GM19324 (cell line): ENCODE measurements around the gene CTSE.

Experiments
- ATAC-seq: cut with Tn5 transposase; IDR thresholded peaks from one replicate; pipeline ENCODE4 v1.9.1; 2021; ENCODE audit warnings: mild to moderate bottlenecking, moderate library complexity; ENCODE audit not compliant: unreplicated experiment, low FRiP score

The CTSE gene

DNA sequence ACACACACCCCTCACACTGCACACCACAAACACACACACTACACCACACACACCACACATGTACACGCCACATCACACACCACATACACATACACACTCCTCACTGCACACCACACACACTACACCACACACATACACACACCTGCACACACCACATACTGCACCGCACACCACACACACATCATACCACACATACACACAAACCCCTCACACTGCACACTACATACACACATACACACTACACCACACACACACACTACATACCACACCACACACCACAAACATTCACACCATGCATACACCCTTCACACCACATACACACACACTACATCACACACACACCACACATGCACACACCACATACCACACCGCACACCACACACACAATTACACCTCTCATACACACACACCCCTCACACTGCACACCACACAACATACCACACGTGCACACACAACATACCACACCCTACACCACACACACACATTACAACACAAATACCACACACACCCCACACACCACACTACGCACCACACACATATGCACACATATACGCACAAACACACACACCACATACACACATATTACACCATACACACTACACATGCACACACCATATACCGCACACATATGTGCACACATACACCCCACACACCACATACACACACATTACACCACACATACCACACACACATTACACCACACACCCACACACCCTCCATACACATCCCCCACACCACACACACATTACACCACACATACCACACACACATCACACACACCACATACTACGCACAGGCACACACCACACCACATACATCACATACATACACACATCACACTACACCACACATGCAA is 50.1 kb downstream of the CTSE start:
- ATAC-seq: no peak

DNA sequence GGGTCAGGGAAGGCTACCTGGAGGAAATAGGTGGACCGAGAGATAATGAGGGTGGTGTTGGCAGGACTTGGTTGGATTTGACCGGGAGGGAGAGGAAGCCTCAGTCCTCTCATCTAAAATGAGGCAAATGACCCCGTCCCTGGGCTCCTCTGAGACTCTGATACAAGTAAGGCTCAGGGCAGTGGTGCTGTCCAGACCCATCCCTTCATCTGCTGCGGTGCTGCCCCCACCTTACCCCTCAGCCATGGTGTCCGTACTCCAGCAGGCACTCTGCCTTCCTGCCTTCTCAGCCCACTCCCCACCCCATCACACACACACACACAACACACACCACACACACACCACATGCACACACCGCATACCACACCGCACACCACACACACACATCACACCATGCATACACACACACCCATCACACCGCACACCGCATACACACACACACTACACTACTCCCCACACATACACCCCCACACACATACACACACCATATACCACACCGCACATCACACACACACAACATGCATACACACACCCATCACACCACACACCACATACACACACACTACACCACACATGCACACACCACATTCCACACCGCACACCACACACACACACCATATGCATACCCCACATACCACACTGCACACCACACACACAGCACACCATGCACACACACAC is 51.1 kb downstream of the CTSE start:
- ATAC-seq: no peak

DNA sequence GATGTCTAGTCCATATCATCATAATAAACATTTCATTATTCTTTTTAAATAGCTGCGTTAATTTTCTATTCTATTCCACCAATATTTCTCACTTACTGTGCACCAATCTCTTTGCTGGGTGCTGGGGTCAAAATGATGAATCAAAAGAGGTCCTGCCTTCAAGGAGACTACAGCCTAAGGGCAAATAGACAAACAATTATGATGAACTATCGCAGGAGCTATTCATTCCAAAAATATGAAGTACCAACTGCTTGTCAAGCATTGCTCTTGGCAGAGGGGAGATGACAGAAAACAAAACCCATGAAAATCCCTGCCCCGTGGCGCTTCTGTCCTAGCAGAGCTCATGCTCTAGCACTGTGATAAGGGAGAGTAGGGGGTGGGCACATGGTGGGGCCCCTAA is 51.6 kb downstream of the CTSE start:
- ATAC-seq: no peak

DNA sequence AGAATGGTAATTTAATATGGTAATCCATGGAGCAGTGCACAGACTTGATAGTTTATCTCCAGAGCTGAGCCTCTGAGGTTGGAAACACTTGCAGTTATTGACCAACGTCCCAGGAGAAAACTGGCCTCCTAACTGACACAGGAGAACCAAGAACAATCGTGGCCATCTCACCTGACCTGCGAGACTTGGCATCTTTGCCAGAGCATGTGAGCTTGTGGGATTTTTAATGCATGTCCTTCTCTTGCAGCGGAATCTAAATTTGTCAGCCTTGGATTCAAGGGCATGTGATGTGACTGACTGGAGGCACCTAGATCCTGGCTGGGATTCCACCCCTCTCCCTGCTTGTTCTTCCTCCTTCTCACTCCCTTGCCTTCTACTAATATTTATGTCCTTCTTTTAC is 52.6 kb downstream of the CTSE start:
- no peak for ATAC-seq

DNA sequence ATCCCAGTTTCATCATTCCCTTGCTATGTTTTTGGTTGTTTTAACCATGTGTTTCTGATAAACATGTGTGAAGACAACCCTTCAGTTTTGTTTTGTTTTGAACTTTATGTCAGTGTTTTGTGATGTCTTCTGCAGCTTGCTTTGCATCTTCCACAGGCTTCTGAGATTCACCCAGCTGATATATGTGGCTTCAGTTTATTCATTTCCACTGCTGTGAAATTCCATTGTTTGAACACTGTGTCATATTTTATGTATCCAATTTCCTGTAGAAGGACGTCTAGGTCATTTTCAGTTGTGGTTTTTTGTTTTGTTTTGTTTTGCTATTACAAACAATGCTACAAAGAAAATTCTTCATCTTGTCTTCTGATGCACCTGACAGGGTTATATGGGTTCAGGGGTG is 53.2 kb downstream of the CTSE start:
- ATAC-seq: no peak

DNA sequence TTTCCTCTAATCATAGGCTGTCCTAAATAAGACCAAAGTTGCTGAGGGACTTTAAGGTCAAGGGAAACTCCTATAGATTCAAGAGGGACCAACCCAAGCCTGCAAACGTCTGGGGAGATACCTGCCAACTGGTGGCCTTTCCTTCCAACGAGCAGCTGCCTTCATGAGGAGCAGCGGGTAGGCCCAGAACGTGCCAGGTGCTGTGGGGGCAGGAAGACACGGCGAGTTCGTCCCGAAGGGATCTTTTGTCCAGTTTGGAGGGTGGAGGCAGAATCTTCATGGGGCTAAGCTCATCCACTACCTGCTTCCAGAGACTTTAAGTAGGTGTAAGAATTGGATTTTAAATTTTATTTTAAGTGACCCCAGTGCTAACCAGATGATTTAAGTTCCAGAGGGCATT is 54.5 kb downstream of the CTSE start:
- no peak for ATAC-seq

DNA sequence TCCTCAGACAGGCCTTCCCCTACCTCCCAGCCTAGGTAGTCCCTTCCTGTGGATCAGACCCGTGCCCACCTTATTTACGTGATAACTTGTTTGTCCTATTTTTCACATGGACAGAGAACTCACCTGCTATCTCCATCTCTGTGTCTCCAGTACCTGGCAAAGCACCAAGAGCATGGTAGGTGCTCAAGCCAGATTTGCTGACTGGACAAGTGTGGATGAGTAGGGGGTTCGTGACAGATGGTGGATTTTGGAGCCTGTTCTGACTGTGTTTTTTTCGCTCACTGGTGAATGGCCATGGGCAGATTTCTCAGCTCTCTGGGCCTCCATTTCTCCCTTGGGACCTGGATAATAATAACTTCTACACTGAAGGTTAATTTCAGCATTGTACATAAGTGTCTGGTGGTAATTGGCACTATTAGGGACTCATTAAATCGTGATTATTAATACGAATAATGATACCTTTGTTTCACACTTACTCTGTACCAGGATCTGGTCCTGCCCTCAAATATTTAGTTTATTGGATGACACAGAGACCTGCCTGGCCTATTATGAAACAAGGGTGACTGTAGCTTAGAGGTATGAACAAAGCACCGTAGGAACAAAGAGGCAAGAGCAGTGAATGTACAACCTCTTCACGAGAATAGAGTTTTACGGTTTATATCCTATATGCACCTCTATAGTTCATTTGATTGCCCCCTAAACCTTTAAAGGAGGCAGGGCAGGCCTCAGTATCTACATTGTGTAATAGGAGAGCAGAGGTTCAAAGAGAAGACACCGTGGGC is 56.0 kb downstream of the CTSE start:
- no peak for ATAC-seq

DNA sequence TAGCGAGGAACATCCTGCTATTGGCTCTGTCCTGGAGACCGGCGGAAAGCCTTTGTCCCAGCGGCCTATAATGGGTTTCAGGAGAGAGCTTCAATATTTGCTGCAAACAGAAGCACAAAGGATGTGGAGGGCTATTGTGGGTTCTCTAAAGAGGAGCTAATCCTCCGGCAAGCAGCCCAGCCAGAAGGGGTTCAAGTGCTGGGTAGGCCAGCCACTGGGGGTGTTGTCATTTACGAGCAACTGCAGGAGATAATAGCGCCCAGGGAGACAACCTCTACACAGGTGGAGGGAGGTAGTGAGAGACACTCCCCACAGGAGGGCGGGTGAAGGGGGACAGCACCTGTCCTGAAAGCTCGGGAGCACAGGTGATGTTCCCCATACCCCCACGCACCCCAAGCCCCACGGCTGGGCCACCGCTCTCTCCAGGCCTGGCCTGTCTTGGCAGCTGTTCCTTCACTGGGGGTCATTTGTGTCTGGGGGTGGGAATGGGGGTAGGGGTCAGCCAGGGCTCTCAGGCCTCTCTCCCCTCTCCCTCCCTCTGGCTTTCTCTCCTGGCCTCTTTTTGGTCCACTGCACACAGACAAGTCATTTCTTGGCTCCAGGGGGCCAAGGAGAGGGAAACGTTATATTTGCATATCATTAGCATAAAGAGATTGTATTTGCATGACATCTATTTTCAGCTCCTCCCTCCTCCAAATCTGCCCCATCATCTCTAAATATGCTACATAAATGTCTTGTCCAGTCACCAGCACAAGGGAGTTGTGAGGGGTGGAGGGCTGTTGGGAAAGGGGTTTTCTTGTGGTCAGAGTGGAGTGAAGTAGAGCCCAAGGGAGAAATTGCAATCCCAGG is 58.4 kb downstream of the CTSE start:
- no peak for ATAC-seq

DNA sequence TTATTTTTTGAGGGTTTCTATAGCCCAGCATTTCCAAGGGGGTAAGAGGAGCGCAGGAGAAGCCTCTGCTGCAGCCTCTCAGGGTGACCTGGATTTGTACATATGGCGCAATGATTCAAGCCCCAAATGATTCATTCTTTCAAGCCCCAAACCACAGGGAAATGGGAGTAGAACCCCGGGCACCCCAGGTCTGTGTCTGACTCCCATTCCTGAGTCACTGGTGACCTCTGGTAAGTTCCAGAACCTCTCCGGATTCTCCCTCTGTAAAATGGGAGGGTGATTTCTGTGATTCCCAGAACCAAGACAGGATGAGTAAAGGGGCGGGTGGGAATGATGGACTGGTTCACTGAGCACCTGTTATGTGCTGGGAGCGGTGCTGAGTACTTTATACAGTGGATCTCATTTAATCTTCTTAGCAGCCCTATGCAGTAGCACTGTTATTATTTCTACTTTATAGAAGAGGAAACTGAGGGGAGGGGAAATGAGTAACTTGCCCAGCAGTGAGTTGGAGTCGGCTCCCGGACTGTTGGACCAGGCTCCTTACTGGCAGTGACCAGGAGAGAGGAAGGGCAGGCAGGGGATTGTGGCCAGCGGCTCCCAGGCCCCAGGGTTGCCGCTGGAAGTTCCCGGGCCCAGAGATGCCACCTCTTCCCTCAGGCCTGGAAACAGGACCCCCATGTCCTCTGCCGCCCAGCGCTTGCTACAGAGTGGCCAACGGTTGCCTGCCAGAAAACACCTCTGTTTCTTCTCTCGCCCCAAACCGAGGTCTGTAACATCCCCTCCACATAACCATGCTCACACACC is 60.1 kb downstream of the CTSE start:
- ATAC-seq: no peak

DNA sequence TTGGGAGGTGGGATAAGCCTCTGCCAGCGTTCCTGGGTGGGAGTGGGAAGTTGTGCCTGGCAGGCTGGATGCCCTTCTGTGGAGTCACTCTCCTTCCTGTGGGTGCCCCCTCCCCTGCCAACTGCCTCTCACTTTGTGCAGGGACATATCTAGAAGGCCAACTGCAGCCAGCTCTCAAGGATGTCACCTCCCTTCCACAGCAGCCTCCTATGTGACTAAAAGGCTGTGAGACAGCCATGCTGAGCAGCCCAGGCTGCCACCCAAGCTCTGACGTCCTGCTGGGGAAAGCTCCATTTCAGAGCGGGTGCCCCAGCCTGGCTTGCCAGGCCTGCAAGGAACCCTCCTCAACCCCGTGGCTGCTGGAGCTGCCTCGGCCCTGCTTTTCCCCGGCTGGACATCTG is 60.9 kb downstream of the CTSE start:
- ATAC-seq: no peak

DNA sequence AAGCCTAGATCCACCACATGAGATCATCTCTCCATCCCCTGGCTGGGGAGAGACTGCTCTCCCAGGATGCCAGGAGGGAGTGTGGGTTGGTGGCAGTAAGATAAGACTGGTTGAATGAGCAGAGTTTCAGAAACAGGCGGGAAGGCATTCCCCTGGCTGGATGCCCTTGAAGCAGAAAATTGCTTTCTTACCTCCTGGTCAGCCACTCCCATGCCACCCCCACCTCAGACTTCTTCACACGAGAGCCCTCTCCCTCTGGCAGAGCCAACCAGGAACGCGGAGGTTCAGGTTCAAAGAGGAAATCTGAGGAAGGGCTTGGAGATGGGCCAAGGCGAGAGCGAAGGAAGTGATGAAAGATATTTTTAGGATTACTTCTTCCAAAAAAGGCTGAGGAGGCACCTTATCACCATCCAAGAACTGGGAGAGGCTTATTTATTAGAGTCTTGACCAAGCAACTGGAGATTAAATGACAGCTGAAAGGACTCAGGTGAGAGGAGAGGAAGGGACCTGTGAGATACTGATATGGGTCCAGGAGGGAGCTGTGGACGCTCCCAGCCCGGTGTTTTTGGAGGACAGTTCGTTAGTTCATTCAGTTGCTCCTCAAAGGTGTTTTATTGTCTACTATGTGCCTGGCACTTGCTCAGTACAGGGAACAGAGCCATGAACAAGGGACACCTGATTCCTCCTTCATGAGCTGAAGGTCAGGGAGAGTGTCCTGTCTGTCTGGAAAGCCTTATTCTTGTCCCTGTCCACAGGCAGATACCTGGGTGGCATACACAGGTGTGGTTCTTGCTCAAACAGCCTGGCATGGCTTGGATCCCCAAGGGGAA is 61.5 kb downstream of the CTSE start:
- ATAC-seq: no peak

DNA sequence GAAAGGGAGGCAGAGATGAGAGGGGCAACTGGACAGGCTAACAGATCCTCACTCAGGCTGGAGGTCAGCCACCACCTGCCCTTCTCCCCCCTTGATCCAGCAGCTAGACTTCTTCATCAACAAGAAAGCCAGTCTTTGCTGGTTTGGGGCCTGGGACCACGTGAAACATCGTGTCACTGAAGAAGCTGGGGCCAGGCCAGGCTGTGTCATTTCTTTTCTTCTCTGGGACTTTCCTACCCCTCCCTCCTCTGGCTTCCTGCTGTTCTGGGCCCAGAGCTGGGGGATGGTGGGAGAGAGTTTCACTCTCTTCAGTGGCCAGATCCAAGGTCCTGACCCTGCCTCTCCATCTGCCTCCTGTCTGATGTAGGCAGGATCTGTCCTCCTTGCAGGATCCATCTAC is 62.3 kb downstream of the CTSE start:
- no peak for ATAC-seq

DNA sequence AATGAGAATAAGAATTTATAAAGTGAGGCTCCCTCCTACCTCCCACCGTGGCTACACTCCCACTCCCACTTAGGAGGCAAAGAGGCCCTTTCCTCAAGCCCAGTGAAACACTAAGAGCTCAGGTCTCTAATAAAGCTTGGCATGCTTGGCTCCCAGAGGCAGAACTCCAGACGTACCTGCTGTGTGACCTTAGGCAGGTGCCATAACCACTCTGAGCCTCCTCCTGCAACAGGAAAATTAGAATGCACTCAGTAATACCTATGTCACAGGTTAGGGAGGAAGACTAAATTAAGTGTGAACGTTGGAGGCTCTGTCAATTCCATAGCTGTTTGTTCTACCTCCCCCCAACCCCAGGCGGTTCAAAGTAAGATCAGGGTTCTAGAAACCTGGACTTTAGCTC is 63.9 kb downstream of the CTSE start:
- ATAC-seq: no peak
